K562 (cell line): ENCODE data around the gene ASCL3. TPM values are rescaled to one million over a fixed set of nuclear protein-coding genes. Genes with fewer than 3 reads are reported as not detected.

Experiments
- ARHGAP35 ChIP-seq: fragments of 450-650 bp; IDR thresholded peaks from 2 replicates; pipeline ENCODE4 v1.6.1; 2018; ENCODE audit not compliant: partially characterized antibody
- CAMTA2 ChIP-seq: fragments of 250-450 bp; sonication (Bioruptor Pico); conservative IDR thresholded peaks from 2 replicates; pipeline ENCODE4 v1.5.1; 2022
- CCAR2 ChIP-seq: fragments of 200-400 bp; formaldehyde crosslinking; IDR thresholded peaks from 2 replicates; pipeline ENCODE4 v1.6.1; 2017; ENCODE audit warnings: mild to moderate bottlenecking, low read depth, low read length
- EP300 ChIP-seq: IDR thresholded peaks from 2 replicates; pipeline ENCODE4 v1.6.1; 2012; ENCODE audit warnings: low read length, improper control_type of control experiment
- ESRRA ChIP-seq: fragments of 450-650 bp; IDR thresholded peaks from 2 replicates; pipeline ENCODE4 v1.6.1; 2014; ENCODE audit warnings: low read depth, mild to moderate bottlenecking, moderate library complexity, borderline replicate concordance
- FUS ChIP-seq: fragments of 200-400 bp; formaldehyde crosslinking; optimal IDR thresholded peaks from 2 replicates; pipeline ENCODE3; 2017; ENCODE audit warnings: low read depth, low read length
- GABPB2 ChIP-seq: fragments of 250-450 bp; sonication (Bioruptor Pico); conservative IDR thresholded peaks from 2 replicates; pipeline ENCODE4 v1.5.1; 2021; ENCODE audit warnings: mild to moderate bottlenecking
- HCFC1 ChIP-seq: IDR thresholded peaks from 2 replicates; pipeline ENCODE4 v1.6.1; 2012; ENCODE audit warnings: low read depth, low read length, improper control_type of control experiment
- NFATC3 ChIP-seq: fragments of 450-650 bp; IDR thresholded peaks from 2 replicates; pipeline ENCODE4 v1.6.1; 2017; ENCODE audit warnings: mild to moderate bottlenecking
- NUFIP1 ChIP-seq: fragments of 450-650 bp; IDR thresholded peaks from 2 replicates; pipeline ENCODE4 v1.6.1; 2018; ENCODE audit not compliant: partially characterized antibody
- PHB ChIP-seq: fragments of 250-450 bp; sonication (Bioruptor Pico); IDR thresholded peaks from 2 replicates; pipeline ENCODE4 v1.5.0; 2021
- POLR2AphosphoS2 ChIP-seq: IDR thresholded peaks from 2 replicates; pipeline ENCODE4 v1.6.1; 2012; ENCODE audit warnings: low read length, improper control_type of control experiment
- RBFOX2 ChIP-seq: fragments of 200-400 bp; formaldehyde crosslinking; IDR thresholded peaks from 2 replicates; pipeline ENCODE4 v1.6.1; 2017; ENCODE audit warnings: low read depth, mild to moderate bottlenecking, low read length, moderate library complexity
- RBM22 ChIP-seq: fragments of 200-400 bp; formaldehyde crosslinking; IDR thresholded peaks from 2 replicates; pipeline ENCODE4 v1.6.1; 2018; ENCODE audit warnings: low read length, low read depth; ENCODE audit not compliant: poor library complexity, severe bottlenecking
- SMAD1 ChIP-seq: fragments of 150-350 bp; IDR thresholded peaks from 2 replicates; pipeline ENCODE4 v1.6.1; 2014; ENCODE audit warnings: low read length, low read depth; ENCODE audit not compliant: partially characterized antibody
- ZBTB7A ChIP-seq: IDR thresholded peaks from 2 replicates; pipeline ENCODE4 v1.6.1; 2011; ENCODE audit warnings: low read depth, mild to moderate bottlenecking, low read length, moderate library complexity, borderline replicate concordance; ENCODE audit not compliant: control insufficient read depth
- ZKSCAN3 ChIP-seq: fragments of 250-450 bp; sonication (Bioruptor Pico); IDR thresholded peaks from 2 replicates; pipeline ENCODE4 v1.4.0; 2020
- ZNF12 ChIP-seq: sonication (generic); formaldehyde crosslinking; IDR thresholded peaks from 2 replicates; pipeline ENCODE4 v1.4.0; 2020; ENCODE audit warnings: mild to moderate bottlenecking, missing genetic modification reagents
- ZNF311 ChIP-seq: fragments of 250-450 bp; sonication (Bioruptor Pico); IDR thresholded peaks from 2 replicates; pipeline ENCODE4 v1.4.0; 2020; ENCODE audit warnings: mild to moderate bottlenecking, moderate library complexity
- ZSCAN29 ChIP-seq: fragments of 450-650 bp; IDR thresholded peaks from 2 replicates; pipeline ENCODE4 v1.6.1; 2017
- polyA plus RNA-seq, 8 experiments: library from polyadenylated mRNA; depleted of rRNA in 4 of 8; stranded (reverse) in 5 of 8; unstranded in 3 of 8; fragments of >200 nt; fragmentation: Nextera tagmentation in 2 of 8; fragmentation: Illumina TruSeq in 1 of 8; extraction: Ambion mirVana in 2 of 8; extraction: Trizol in 1 of 8; gene quantifications; 2 replicates each; pipeline versions ENCODE4 v1.2.1 to v1.2.3, GENCODE V29; 2011 to 2014; ENCODE audit warnings: inconsistent platforms in 1 of 8, missing spikeins in 1 of 8
- total RNA-seq, 7 experiments: library from RNA; depleted of rRNA in 6 of 7; stranded (reverse); fragments of >200 nt in 6 of 7; fragmentation: Illumina TruSeq in 2 of 7; extraction: Trizol in 2 of 7; gene quantifications; 2 replicates each; pipeline versions ENCODE4 v1.2.1 to v1.2.3, GENCODE V29; 2011 to 2021; ENCODE audit warnings: low replicate concordance in 1 of 7
- TF ChIP-seq, protein P1 (sequence below), 2 experiments: IDR thresholded peaks; 2 replicates each; pipeline ENCODE4 v1.6.1; 2011; ENCODE audit warnings: borderline replicate concordance in 1 of 2, control low read depth in 1 of 2, low read depth in 1 of 2, low read length in 1 of 2, mild to moderate bottlenecking in 1 of 2, mixed read lengths in 1 of 2, moderate library complexity in 1 of 2; ENCODE audit not compliant: insufficient read depth in 1 of 2, insufficient read length in 1 of 2, poor library complexity in 1 of 2, severe bottlenecking in 1 of 2; ENCODE audit errors: extremely low read depth in 1 of 2
- TF ChIP-seq, protein P2 (sequence below): sonication (generic); formaldehyde crosslinking; IDR thresholded peaks from 2 replicates; pipeline ENCODE4 v1.9.0; 2022; ENCODE audit warnings: mild to moderate bottlenecking, missing genetic modification reagents
- TF ChIP-seq, protein P3 (sequence below): sonication (generic); formaldehyde crosslinking; IDR thresholded peaks from 2 replicates; pipeline ENCODE4 v1.5.0; 2020; ENCODE audit warnings: missing genetic modification reagents
- TF ChIP-seq, protein P4 (sequence below): fragments of 250-450 bp; sonication (Bioruptor Pico); IDR thresholded peaks from 2 replicates; pipeline ENCODE4 v1.8.0; 2022; ENCODE audit warnings: inconsistent platforms
- TF ChIP-seq, protein P5 (sequence below): IDR thresholded peaks from 3 replicates; pipeline ENCODE4 v1.6.1; 2011; ENCODE audit warnings: borderline replicate concordance, mild to moderate bottlenecking; ENCODE audit not compliant: insufficient read length, insufficient read depth

The ASCL3 gene
- total and polyA plus RNA-seq, 9 of the 15 experiments (the other 6 are each of a cell fraction or from before 2014, with no cell fraction given) = not detected

DNA sequence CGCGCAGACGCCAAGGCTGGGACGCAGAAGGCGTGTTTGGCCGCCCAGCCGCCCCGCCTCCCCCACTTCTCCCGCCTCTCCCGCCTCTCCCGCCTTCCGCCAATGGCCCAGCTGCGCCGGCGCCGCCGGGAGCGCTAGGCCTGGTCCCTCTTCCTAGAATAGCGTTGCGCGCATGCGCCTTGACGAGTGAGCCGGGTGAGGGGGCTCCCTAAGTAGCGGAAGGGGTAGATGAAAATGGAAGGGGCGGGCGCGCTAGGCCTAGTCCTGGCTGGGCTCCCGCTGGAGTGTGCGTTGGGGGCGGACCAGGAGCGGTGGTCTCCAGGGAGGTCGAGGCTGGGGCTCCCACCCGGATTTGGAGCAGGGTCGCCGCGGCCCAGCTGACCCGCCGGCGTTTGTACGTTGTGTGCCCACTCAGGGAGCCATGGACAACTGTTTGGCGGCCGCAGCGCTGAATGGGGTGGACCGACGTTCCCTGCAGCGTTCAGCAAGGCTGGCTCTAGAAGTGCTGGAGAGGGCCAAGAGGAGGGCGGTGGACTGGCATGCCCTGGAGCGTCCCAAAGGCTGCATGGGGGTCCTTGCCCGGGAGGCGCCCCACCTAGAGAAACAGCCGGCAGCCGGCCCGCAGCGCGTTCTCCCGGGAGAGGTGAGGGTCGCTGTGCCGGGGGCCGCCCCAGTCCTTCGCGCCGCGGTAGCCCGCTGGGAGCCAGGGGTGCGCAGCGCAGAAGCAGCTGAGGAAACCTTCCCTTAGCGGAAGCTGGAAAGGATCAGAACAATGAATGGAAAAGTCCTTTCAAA lies 31.6 kb downstream of the ASCL3 start, which contains the start of gene AKIP1 (continued):
- TF ChIP-seq, protein P1, sequence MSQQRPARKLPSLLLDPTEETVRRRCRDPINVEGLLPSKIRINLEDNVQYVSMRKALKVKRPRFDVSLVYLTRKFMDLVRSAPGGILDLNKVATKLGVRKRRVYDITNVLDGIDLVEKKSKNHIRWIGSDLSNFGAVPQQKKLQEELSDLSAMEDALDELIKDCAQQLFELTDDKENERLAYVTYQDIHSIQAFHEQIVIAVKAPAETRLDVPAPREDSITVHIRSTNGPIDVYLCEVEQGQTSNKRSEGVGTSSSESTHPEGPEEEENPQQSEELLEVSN (IDR thresholded peaks at IDR 0.05; ENCODE audit: borderline replicate concordance in 1 of 2, extremely low read depth in 1 of 2, insufficient read depth in 1 of 2, insufficient read length in 1 of 2, low read depth in 1 of 2, low read length in 1 of 2, poor library complexity in 1 of 2, severe bottlenecking in 1 of 2) = peak; percentile 35 to 90
- TF ChIP-seq CCAR2 (no peak), ZNF311 (CRISPR knock-in tag) (no peak), RBM22 (no peak), ZSCAN29 (no peak; the same call in 1 of the 2 replicates), CAMTA2 (CRISPR knock-in tag) (no peak), PHB (CRISPR knock-in tag) (no peak), GABPB2 (CRISPR knock-in tag) (no peak), FUS (no peak), ESRRA (no peak), NFATC3 (no peak), POLR2AphosphoS2 (no peak), ZKSCAN3 (no peak), SMAD1 (no peak), ZBTB7A (peak; percentile 68), NUFIP1 (no peak), RBFOX2 (peak; percentile 83), HCFC1 (0 out of 2 replicates have a peak, but pooled peaks have one; percentile 28), EP300 (no peak), ZNF12 (CRISPR knock-in tag) (0 out of 2 replicates have a peak, but pooled peaks have one; percentile 28), ARHGAP35 (no peak)
- TF ChIP-seq, protein P2, sequence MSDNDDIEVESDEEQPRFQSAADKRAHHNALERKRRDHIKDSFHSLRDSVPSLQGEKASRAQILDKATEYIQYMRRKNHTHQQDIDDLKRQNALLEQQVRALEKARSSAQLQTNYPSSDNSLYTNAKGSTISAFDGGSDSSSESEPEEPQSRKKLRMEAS = peak; percentile 37; the same call in 1 of the 2 replicates
- TF ChIP-seq, protein P3, sequence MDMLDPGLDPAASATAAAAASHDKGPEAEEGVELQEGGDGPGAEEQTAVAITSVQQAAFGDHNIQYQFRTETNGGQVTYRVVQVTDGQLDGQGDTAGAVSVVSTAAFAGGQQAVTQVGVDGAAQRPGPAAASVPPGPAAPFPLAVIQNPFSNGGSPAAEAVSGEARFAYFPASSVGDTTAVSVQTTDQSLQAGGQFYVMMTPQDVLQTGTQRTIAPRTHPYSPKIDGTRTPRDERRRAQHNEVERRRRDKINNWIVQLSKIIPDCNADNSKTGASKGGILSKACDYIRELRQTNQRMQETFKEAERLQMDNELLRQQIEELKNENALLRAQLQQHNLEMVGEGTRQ (CRISPR knock-in tag) = no peak
- TF ChIP-seq, protein P4, sequence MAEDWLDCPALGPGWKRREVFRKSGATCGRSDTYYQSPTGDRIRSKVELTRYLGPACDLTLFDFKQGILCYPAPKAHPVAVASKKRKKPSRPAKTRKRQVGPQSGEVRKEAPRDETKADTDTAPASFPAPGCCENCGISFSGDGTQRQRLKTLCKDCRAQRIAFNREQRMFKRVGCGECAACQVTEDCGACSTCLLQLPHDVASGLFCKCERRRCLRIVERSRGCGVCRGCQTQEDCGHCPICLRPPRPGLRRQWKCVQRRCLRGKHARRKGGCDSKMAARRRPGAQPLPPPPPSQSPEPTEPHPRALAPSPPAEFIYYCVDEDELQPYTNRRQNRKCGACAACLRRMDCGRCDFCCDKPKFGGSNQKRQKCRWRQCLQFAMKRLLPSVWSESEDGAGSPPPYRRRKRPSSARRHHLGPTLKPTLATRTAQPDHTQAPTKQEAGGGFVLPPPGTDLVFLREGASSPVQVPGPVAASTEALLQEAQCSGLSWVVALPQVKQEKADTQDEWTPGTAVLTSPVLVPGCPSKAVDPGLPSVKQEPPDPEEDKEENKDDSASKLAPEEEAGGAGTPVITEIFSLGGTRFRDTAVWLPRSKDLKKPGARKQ = no peak
- TF ChIP-seq, protein P5, sequence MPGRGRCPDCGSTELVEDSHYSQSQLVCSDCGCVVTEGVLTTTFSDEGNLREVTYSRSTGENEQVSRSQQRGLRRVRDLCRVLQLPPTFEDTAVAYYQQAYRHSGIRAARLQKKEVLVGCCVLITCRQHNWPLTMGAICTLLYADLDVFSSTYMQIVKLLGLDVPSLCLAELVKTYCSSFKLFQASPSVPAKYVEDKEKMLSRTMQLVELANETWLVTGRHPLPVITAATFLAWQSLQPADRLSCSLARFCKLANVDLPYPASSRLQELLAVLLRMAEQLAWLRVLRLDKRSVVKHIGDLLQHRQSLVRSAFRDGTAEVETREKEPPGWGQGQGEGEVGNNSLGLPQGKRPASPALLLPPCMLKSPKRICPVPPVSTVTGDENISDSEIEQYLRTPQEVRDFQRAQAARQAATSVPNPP = no peak
